ENCODE data around the gene CLIP1.

DNA sequence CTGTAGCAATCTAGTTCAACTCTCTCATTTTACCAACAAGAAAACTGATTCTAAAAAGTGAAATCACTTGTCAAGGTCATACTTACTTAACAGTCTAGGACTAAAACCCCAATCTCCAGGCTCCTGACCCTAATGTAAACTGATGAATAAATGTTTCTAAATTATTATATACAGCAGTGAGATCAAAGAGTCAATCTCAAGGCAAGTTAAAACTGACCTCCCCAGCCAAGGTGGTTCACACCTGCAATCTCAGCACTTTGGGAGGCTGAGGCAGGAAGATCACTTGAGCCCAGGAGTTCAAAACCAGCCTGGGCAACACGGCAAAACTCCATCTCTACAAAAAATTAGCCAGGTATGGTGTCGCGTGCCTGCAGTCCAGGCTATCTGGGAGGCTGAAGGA lies 15.3 kb downstream of the CLIP1 start:
- TF ChIP-seq, protein P1, sequence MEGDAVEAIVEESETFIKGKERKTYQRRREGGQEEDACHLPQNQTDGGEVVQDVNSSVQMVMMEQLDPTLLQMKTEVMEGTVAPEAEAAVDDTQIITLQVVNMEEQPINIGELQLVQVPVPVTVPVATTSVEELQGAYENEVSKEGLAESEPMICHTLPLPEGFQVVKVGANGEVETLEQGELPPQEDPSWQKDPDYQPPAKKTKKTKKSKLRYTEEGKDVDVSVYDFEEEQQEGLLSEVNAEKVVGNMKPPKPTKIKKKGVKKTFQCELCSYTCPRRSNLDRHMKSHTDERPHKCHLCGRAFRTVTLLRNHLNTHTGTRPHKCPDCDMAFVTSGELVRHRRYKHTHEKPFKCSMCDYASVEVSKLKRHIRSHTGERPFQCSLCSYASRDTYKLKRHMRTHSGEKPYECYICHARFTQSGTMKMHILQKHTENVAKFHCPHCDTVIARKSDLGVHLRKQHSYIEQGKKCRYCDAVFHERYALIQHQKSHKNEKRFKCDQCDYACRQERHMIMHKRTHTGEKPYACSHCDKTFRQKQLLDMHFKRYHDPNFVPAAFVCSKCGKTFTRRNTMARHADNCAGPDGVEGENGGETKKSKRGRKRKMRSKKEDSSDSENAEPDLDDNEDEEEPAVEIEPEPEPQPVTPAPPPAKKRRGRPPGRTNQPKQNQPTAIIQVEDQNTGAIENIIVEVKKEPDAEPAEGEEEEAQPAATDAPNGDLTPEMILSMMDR (IDR thresholded peaks at IDR 0.05; ENCODE audit: insufficient read depth, low read depth, low read length): no peak
- TF ChIP-seq EZH2 (IDR thresholded peaks at IDR 0.05; ENCODE audit: insufficient read depth, low read length): no peak
